ENCODE measurements around the gene GDNF. TPM values are rescaled to one million over a fixed set of nuclear protein-coding genes. Genes with fewer than 3 reads are reported as not detected.

GDNF gene
- total RNA-seq, 1 experiment from 2014 or later = not detected

GRCh38 chr5:37841203-37841602, 1.4 kb upstream of the GDNF start:
- Mint-ChIP-seq H3K27me3 (ENCODE audit: insufficient read depth, unreplicated experiment) (peaks cover 5% of the 10 kb centered on the region), H3K9me3 (ENCODE audit: unreplicated experiment) (no peaks in the 10 kb centered on the region), H3K4me3 (ENCODE audit: unreplicated experiment) (no peak overlapping the region), H3K36me3 (ENCODE audit: insufficient read depth, unreplicated experiment) (no peaks in the 10 kb centered on the region), H3K27ac (ENCODE audit: unreplicated experiment) (no peak overlapping the region), H3K4me1 (ENCODE audit: low read depth, unreplicated experiment) (no peaks in the 10 kb centered on the region)
- no peak for DNase-seq
- POLR2A ChIA-PET = no interaction called here
- Histone ChIP-seq H3K9me3 (peaks cover 2% of the 10 kb centered on the region; the same call in 1 of the 2 replicates), H3K27me3 (replicated peaks; ENCODE audit: control insufficient read depth, insufficient read depth, low read length) (0 out of 2 replicates have a peak, but pooled peaks cover 1% of the 10 kb centered on the region), H3K36me3 (ENCODE audit: control insufficient read depth, insufficient read depth, low read length) (no peaks in the 10 kb centered on the region), H3K4me3 (ENCODE audit: low read depth, low read length) (no peak overlapping the region), H3K4me1 (no peaks in the 10 kb centered on the region; the same call in 1 of the 2 replicates)
- intact Hi-C loops (cut with micrococcal nuclease; ENCODE audit: unreplicated experiment) = loop anchor here (10.0 kb wide), 1 partner anchor 354 kb away; no protein-coding TSS in a partner anchor
- CTCF ChIA-PET = interaction anchor here (0.6 kb wide), 1 partner anchor 175 kb away, joined by 3 read pairs; no protein-coding TSS in a partner anchor
- TF ChIP-seq CTCF (IDR thresholded peaks at IDR 0.05; ENCODE audit: insufficient read depth in 1 of 2, low read depth in 1 of 2, low read length in 1 of 2, severe bottlenecking in 1 of 2, unreplicated experiment in 1 of 2) = no peak
- no TSS peak for BruUV-seq (replicated peaks)

GRCh38 chr5:37840053-37841034, 503 bp upstream of the GDNF start:
- Mint-ChIP-seq H3K4me1 (ENCODE audit: low read depth, unreplicated experiment) (no peaks in the 10 kb centered on the region), H3K27ac (ENCODE audit: unreplicated experiment) (no peak overlapping the region), H3K36me3 (ENCODE audit: insufficient read depth, unreplicated experiment) (no peaks in the 10 kb centered on the region), H3K4me3 (ENCODE audit: unreplicated experiment) (peak overlapping the region; percentile 62), H3K9me3 (ENCODE audit: unreplicated experiment) (no peaks in the 10 kb centered on the region), H3K27me3 (ENCODE audit: insufficient read depth, unreplicated experiment) (peaks cover 5% of the 10 kb centered on the region)
- no TSS peak for BruUV-seq (replicated peaks)
- Histone ChIP-seq H3K36me3 (ENCODE audit: control insufficient read depth, insufficient read depth, low read length) (no peaks in the 10 kb centered on the region), H3K4me3 (ENCODE audit: low read depth, low read length) (peak overlapping the region; percentile 33), H3K27me3 (replicated peaks; ENCODE audit: control insufficient read depth, insufficient read depth, low read length) (0 out of 2 replicates have a peak, but pooled peaks cover 1% of the 10 kb centered on the region), H3K9me3 (peaks cover 3% of the 10 kb centered on the region; the same call in 1 of the 2 replicates), H3K4me1 (no peaks in the 10 kb centered on the region; the same call in 1 of the 2 replicates)
- peak in 1 of 2 experiments; percentile 23 for TF ChIP-seq CTCF (IDR thresholded peaks at IDR 0.05; ENCODE audit: insufficient read depth in 1 of 2, low read depth in 1 of 2, low read length in 1 of 2, severe bottlenecking in 1 of 2, unreplicated experiment in 1 of 2)
- ChIA-PET POLR2A (no interaction called here), CTCF (interaction anchor here (0.6 kb wide), 1 partner anchor 175 kb away, joined by 3 read pairs; no protein-coding TSS in a partner anchor)
- peak in 1 of 2 experiments; percentile 46 for DNase-seq
- intact Hi-C loops (cut with micrococcal nuclease; ENCODE audit: unreplicated experiment) = loop anchor here (10.0 kb wide), 1 partner anchor 354 kb away; no protein-coding TSS in a partner anchor

GRCh38 chr5:37838933-37839341, 904 bp downstream of the GDNF start:
- CTCF ChIA-PET = no interaction called here
- H3K27ac Mint-ChIP-seq (ENCODE audit: unreplicated experiment) = no peak overlapping the region

More at GRCh38 chr5:37838933-37839341, 904 bp downstream of the GDNF start:
- no peak overlapping the region for H3K4me3 ChIP-seq (ENCODE audit: low read depth, low read length)
- Mint-ChIP-seq H3K9me3 (ENCODE audit: unreplicated experiment) (no peaks in the 10 kb centered on the region), H3K4me3 (ENCODE audit: unreplicated experiment) (peak overlapping the region; percentile 43), H3K4me1 (ENCODE audit: low read depth, unreplicated experiment) (no peaks in the 10 kb centered on the region), H3K36me3 (ENCODE audit: insufficient read depth, unreplicated experiment) (no peaks in the 10 kb centered on the region), H3K27me3 (ENCODE audit: insufficient read depth, unreplicated experiment) (peaks cover 6% of the 10 kb centered on the region)
- no peak for DNase-seq
- H3K27me3 ChIP-seq (replicated peaks; ENCODE audit: control insufficient read depth, insufficient read depth, low read length) = 0 out of 2 replicates have a peak, but pooled peaks cover 1% of the 10 kb centered on the region
- BruUV-seq (replicated peaks) = no TSS peak
- no peaks in the 10 kb centered on the region for H3K36me3 ChIP-seq (ENCODE audit: control insufficient read depth, insufficient read depth, low read length)
- POLR2A ChIA-PET = no interaction called here
- no peak for TF ChIP-seq CTCF (IDR thresholded peaks at IDR 0.05; ENCODE audit: insufficient read depth in 1 of 2, low read depth in 1 of 2, low read length in 1 of 2, severe bottlenecking in 1 of 2, unreplicated experiment in 1 of 2)
- peaks cover 3% of the 10 kb centered on the region; the same call in 1 of the 2 replicates for H3K9me3 ChIP-seq
- H3K4me1 ChIP-seq = no peaks in the 10 kb centered on the region; the same call in 1 of the 2 replicates
- intact Hi-C loops (cut with micrococcal nuclease; ENCODE audit: unreplicated experiment) = no loop called here

Measured in Caco-2 (cell line).